Neural cell (in vitro differentiated cells): ENCODE measurements around the gene COPS7A. TPM values are rescaled to one million over a fixed set of nuclear protein-coding genes. Genes with fewer than 3 reads are reported as not detected.
A peak's percentile ranks its signal among the peaks of the same experiment; 100 is the strongest.

Source experiments
- H2AFZ ChIP-seq: fragments of 200-600, 300-800 bp; sonication (generic), shearing (Covaris generic); 2 replicates; pipeline ENCODE4 v1.6.0; 2014; ENCODE audit warnings: low read depth, mild to moderate bottlenecking, antibody characterized with exemption, low read length, moderate library complexity
- H3F3A ChIP-seq: fragments of 200-600 bp; shearing (Covaris generic); 2 replicates; pipeline ENCODE4 v1.6.1; 2016; ENCODE audit warnings: mild to moderate bottlenecking, moderate library complexity, mixed read lengths, antibody characterized with exemption, low read length; ENCODE audit not compliant: insufficient read depth, poor library complexity, severe bottlenecking
- H3K27ac ChIP-seq: fragments of 200-600, 300-800 bp; sonication (generic), shearing (Covaris generic); 2 replicates; pipeline ENCODE4 v1.5.1; 2014; ENCODE audit warnings: mild to moderate bottlenecking, low read length, moderate library complexity
- H3K27me3 ChIP-seq: fragments of 300-800, 200-600 bp; sonication (generic), shearing (Covaris generic); 2 replicates; pipeline ENCODE4 v1.6.0; 2014; ENCODE audit warnings: mild to moderate bottlenecking, low read depth, low read length, moderate library complexity; ENCODE audit not compliant: insufficient read depth
- H3K36me3 ChIP-seq: fragments of 300-800, 200-600 bp; sonication (generic), shearing (Covaris generic); 2 replicates; pipeline ENCODE4 v1.5.1; 2014; ENCODE audit warnings: mild to moderate bottlenecking, antibody characterized with exemption, low read length, moderate library complexity; ENCODE audit not compliant: insufficient read depth
- H3K4me2 ChIP-seq: fragments of 300-800, 200-600 bp; sonication (generic), shearing (Covaris generic); 2 replicates; pipeline ENCODE4 v1.6.0; 2014; ENCODE audit warnings: mild to moderate bottlenecking, low read length
- H3K4me3 ChIP-seq: fragments of 300-800, 200-600 bp; sonication (generic), shearing (Covaris generic); 2 replicates; pipeline ENCODE4 v1.5.1; 2014; ENCODE audit warnings: mild to moderate bottlenecking, low read length, moderate library complexity
- H3K79me2 ChIP-seq: fragments of 200-600 bp; shearing (Covaris generic); replicated peaks from 2 replicates; pipeline ENCODE4 v1.6.0; 2014; ENCODE audit warnings: mild to moderate bottlenecking, low read length, moderate library complexity; ENCODE audit not compliant: insufficient read depth
- H3K9ac ChIP-seq: fragments of 300-800, 200-600 bp; sonication (generic), shearing (Covaris generic); 2 replicates; pipeline ENCODE4 v1.6.1; 2016; ENCODE audit warnings: mild to moderate bottlenecking, low read length, mixed read lengths
- H3K9me2 ChIP-seq: fragments of 200-600 bp; shearing (Covaris generic); 2 replicates; pipeline ENCODE4 v1.6.1; 2016; ENCODE audit warnings: mild to moderate bottlenecking, low read length, mixed read lengths; ENCODE audit not compliant: insufficient read depth
- H3K9me3 ChIP-seq: fragments of 200-600, 300-800 bp; sonication (generic), shearing (Covaris generic); 2 replicates; pipeline ENCODE4 v1.6.1; 2016; ENCODE audit warnings: mild to moderate bottlenecking, mixed run types, low read length, moderate library complexity, mixed read lengths
- H4K20me1 ChIP-seq: fragments of 200-600 bp; shearing (Covaris generic); 2 replicates; pipeline ENCODE4 v1.6.1; 2016; ENCODE audit warnings: mild to moderate bottlenecking, mixed run types; ENCODE audit not compliant: insufficient read depth
- CTCF ChIP-seq: fragments of 450-650 bp; IDR thresholded peaks from 2 replicates; pipeline ENCODE4 v1.5.1; 2014; ENCODE audit warnings: antibody characterized with exemption, mild to moderate bottlenecking, moderate library complexity; ENCODE audit not compliant: poor library complexity, severe bottlenecking
- EP300 ChIP-seq: fragments of 450-650 bp; conservative IDR thresholded peaks from 2 replicates; pipeline ENCODE4 v1.6.1; 2014; ENCODE audit warnings: antibody characterized with exemption, mild to moderate bottlenecking, moderate library complexity; ENCODE audit not compliant: poor library complexity, severe bottlenecking
- EZH2 ChIP-seq: fragments of 200-600, 300-800 bp; shearing (Covaris generic), sonication (generic); IDR thresholded peaks from 2 replicates; pipeline ENCODE4 v1.6.1; 2014; ENCODE audit warnings: antibody characterized with exemption, low read length, borderline replicate concordance, mild to moderate bottlenecking; ENCODE audit not compliant: insufficient read depth, poor library complexity, severe bottlenecking
- MXI1 ChIP-seq: fragments of 450-650 bp; conservative IDR thresholded peaks from 2 replicates; pipeline ENCODE4 v1.6.1; 2014; ENCODE audit warnings: antibody characterized with exemption, mild to moderate bottlenecking; ENCODE audit not compliant: poor library complexity, severe bottlenecking
- POLR2AphosphoS5 ChIP-seq: IDR thresholded peaks from 2 replicates; pipeline ENCODE4 v1.6.1; 2012
- RAD21 ChIP-seq: fragments of 450-650 bp; conservative IDR thresholded peaks from 2 replicates; pipeline ENCODE4 v1.6.1; 2014; ENCODE audit warnings: antibody characterized with exemption, mild to moderate bottlenecking, moderate library complexity
- REST ChIP-seq: IDR thresholded peaks from 2 replicates; pipeline ENCODE4 v1.6.1; 2012; ENCODE audit warnings: borderline replicate concordance
- SMC3 ChIP-seq: fragments of 450-650 bp; conservative IDR thresholded peaks from 2 replicates; pipeline ENCODE4 v1.6.1; 2014; ENCODE audit warnings: antibody characterized with exemption, mild to moderate bottlenecking, moderate library complexity; ENCODE audit not compliant: poor library complexity
- TAF1 ChIP-seq: IDR thresholded peaks from 2 replicates; pipeline ENCODE4 v1.6.1; 2012; ENCODE audit warnings: low read depth
- polyA plus RNA-seq: library from polyadenylated mRNA; depleted of rRNA; stranded (reverse); fragments of >200 nt; gene quantifications from 2 replicates; pipeline ENCODE4 v1.2.3, GENCODE V29; 2014

The COPS7A gene
- polyA plus RNA-seq, 1 donor from 2014 or later, result 45.8 TPM

GRCh38 chr12:6778217-6778573 lies 54.3 kb downstream of the COPS7A start:
- Histone ChIP-seq H3K4me3 (peak overlapping the region; percentile 55), H3K9me3 (no peaks in the 10 kb centered on the region), H3K79me2 (no peaks in the 10 kb centered on the region), H3K36me3 (peaks cover 3% of the 10 kb centered on the region), H4K20me1 (no peaks in the 10 kb centered on the region), H3K9me2 (no peaks in the 10 kb centered on the region), H3K4me2 (peak overlapping the region; percentile 6), H3K27ac (peak overlapping the region; percentile 79), H3K27me3 (no peaks in the 10 kb centered on the region), H3F3A (no peaks in the 10 kb centered on the region), H2AFZ (no peak overlapping the region), H3K9ac (peak overlapping the region; percentile 62)
- TF ChIP-seq MXI1 (no peak), REST (no peak), SMC3 (no peak), RAD21 (no peak), EP300 (no peak), TAF1 (no peak), EZH2 (no peak), CTCF (no peak), POLR2AphosphoS5 (no peak)

- no peaks in the 10 kb centered on the region for H3F3A ChIP-seq
- peaks cover 3% of the 10 kb centered on the region for H3K36me3 ChIP-seq
- H3K79me2 ChIP-seq, result no peaks in the 10 kb centered on the region
- H3K4me3 ChIP-seq, result peak overlapping the region; percentile 55
- peak overlapping the region; percentile 79 for H3K27ac ChIP-seq
- H2AFZ ChIP-seq, result no peak overlapping the region
- no peaks in the 10 kb centered on the region for H3K9me3 ChIP-seq
- TF ChIP-seq MXI1, result peak; percentile 91
- TF ChIP-seq EP300, result peak; percentile 73
- no peak for TF ChIP-seq POLR2AphosphoS5
- peak; percentile 98 for TF ChIP-seq RAD21
- TF ChIP-seq CTCF, result peak; percentile 99
- peak; percentile 98 for TF ChIP-seq SMC3
- TF ChIP-seq TAF1, result peak; percentile 51
- peak; percentile 53 for TF ChIP-seq REST
- TF ChIP-seq EZH2, result no peak
- H3K9ac ChIP-seq, result peak overlapping the region; percentile 62
- H3K4me2 ChIP-seq, result peak overlapping the region; percentile 6
- no peaks in the 10 kb centered on the region for H3K9me2 ChIP-seq
- no peaks in the 10 kb centered on the region for H3K27me3 ChIP-seq
- H4K20me1 ChIP-seq, result no peaks in the 10 kb centered on the region
Observed at GRCh38 chr12:6778574-6779550, 55.0 kb downstream of the COPS7A start.
